ENCODE measurements around the gene TRIM43.
"Not testable (repeated sequence)": the region's sequence is repeated elsewhere in the genome, so short reads cannot be mapped to it uniquely, and the experiment has no call there.

The TRIM43 gene

GRCh38 chr2:95591701-95592100 lies at the start of gene TRIM43:
Gene TRIM43 (plus strand): TSS chr2:95592001. CDS start chr2:95594024, 2,023 bp downstream.
- DNase-seq = not testable (repeated sequence)

- DNase-seq = no peak
Observed at GRCh38 chr2:95551055-95551568, 40.7 kb upstream of the TRIM43 start.

- no peak for DNase-seq
Observed at GRCh38 chr2:95552911-95553310, 38.9 kb upstream of the TRIM43 start.

GRCh38 chr2:95569170-95569569 lies 22.6 kb upstream of the TRIM43 start:
- DNase-seq = no peak

- no peak for DNase-seq
Observed at GRCh38 chr2:95573866-95574265, 17.9 kb upstream of the TRIM43 start.

GRCh38 chr2:95574506-95574905 lies 17.3 kb upstream of the TRIM43 start:
- DNase-seq = no peak

- DNase-seq = no peak
Observed at GRCh38 chr2:95575857-95576256, 15.9 kb upstream of the TRIM43 start.

GRCh38 chr2:95578539-95578938 lies 13.3 kb upstream of the TRIM43 start:
- no peak for DNase-seq

GRCh38 chr2:95583545-95583944 lies 8.3 kb upstream of the TRIM43 start:
- DNase-seq = not testable (repeated sequence)

GRCh38 chr2:95584321-95584720 lies 7.5 kb upstream of the TRIM43 start:
- DNase-seq = not testable (repeated sequence)

GRCh38 chr2:95589777-95590536 lies 1.8 kb upstream of the TRIM43 start:
- not testable (repeated sequence) for DNase-seq

GRCh38 chr2:95592973-95593372 lies 1.2 kb downstream of the TRIM43 start:
- not testable (repeated sequence) for DNase-seq

- not testable (repeated sequence) for DNase-seq
Observed at GRCh38 chr2:95595012-95595411, 3.2 kb downstream of the TRIM43 start.

- not testable (repeated sequence) for DNase-seq
Observed at GRCh38 chr2:95601301-95601700, 9.5 kb downstream of the TRIM43 start.

- not testable (repeated sequence) for DNase-seq
Observed at GRCh38 chr2:95602146-95602545, 10.3 kb downstream of the TRIM43 start.

- DNase-seq = not testable (repeated sequence)
Observed at GRCh38 chr2:95608356-95608755, 16.6 kb downstream of the TRIM43 start.

GRCh38 chr2:95609764-95610163 lies 18.0 kb downstream of the TRIM43 start:
- DNase-seq = not testable (repeated sequence)

- DNase-seq = not testable (repeated sequence)
Observed at GRCh38 chr2:95613048-95613447, 21.2 kb downstream of the TRIM43 start.

GRCh38 chr2:95622728-95623127 lies 30.9 kb downstream of the TRIM43 start:
- DNase-seq = not testable (repeated sequence)

- not testable (repeated sequence) for DNase-seq
Observed at GRCh38 chr2:95630987-95631386, 39.2 kb downstream of the TRIM43 start.

GRCh38 chr2:95633626-95634259 lies 41.9 kb downstream of the TRIM43 start:
- DNase-seq = not testable (repeated sequence)

GRCh38 chr2:95640515-95641288 lies 48.9 kb downstream of the TRIM43 start:
- not testable (repeated sequence) for DNase-seq

- DNase-seq = not testable (repeated sequence)
Observed at GRCh38 chr2:95641289-95641575, 49.4 kb downstream of the TRIM43 start.
